AG04450 (cell line): Measurements from ENCODE around the gene MRPS21. TPM values are rescaled to one million over a fixed set of nuclear protein-coding genes. Genes with fewer than 3 reads are reported as not detected.
A peak's percentile ranks its signal among the peaks of the same experiment; 100 is the strongest.

Experiments used
- CTCF ChIA-PET: fragments of 300-600, 350-600 bp; formaldehyde crosslinking; extraction: SDS; loops from one replicate; lab custom pipeline; 2022; ENCODE audit warnings: antibody characterized with exemption, inconsistent platforms; lab: Charles Lee
- POLR2A ChIA-PET: fragments of 350-600 bp; formaldehyde crosslinking; extraction: SDS; loops from one replicate; lab custom pipeline; 2021; ENCODE audit warnings: antibody characterized with exemption, inconsistent platforms; lab: Yijun Ruan, JAX
- DNase-seq: peaks from one replicate; pipeline ENCODE4 v3.0.0-alpha.2; 2011; ENCODE audit warnings: low read depth, low spot score
- H3K27ac ChIP-seq: one replicate; pipeline ENCODE4 v1.5.1; 2012; ENCODE audit warnings: low read depth, low read length, control low read depth
- H3K27me3 ChIP-seq: one replicate; pipeline ENCODE4 v1.6.0; 2012; ENCODE audit warnings: low read length; ENCODE audit not compliant: control insufficient read depth, insufficient read depth
- H3K4me3 ChIP-seq: 2 replicates; pipeline ENCODE4 v1.5.1; 2011; ENCODE audit warnings: mild to moderate bottlenecking, low read depth, low read length, control low read depth
- H3K9me3 ChIP-seq: 2 replicates; pipeline ENCODE4 v1.5.1; 2012; ENCODE audit warnings: low read length; ENCODE audit not compliant: control insufficient read depth, insufficient read depth
- CTCF ChIP-seq: IDR thresholded peaks from 2 replicates; pipeline ENCODE4 v1.5.1; 2011; ENCODE audit warnings: low read depth, low read length, control low read depth, inconsistent platforms
- polyA plus RNA-seq: library from polyadenylated mRNA; depleted of rRNA; stranded (reverse); fragments of >200 nt; gene quantifications from 2 replicates; pipeline ENCODE4 v1.2.3, GENCODE V29; 2011

Gene MRPS21
- polyA plus RNA-seq, 1 experiment, result 71.0 TPM

GRCh38 chr1:150280138-150280707 is 13.4 kb upstream of the MRPS21 start:
- DNase-seq, result no peak
- POLR2A ChIA-PET, result interaction anchor here (0.6 kb wide), 1 partner anchor 18 kb away, joined by 5 read pairs; no protein-coding TSS in a partner anchor
- Histone ChIP-seq H3K9me3 (no peaks in the 10 kb centered on the region; the same call in 1 of the 2 replicates), H3K4me3 (no peak overlapping the region), H3K27me3 (no peaks in the 10 kb centered on the region), H3K27ac (no peak overlapping the region)
- no peak for TF ChIP-seq CTCF
- CTCF ChIA-PET, result interaction anchor here (0.6 to 7.7 kb wide), 4 partner anchors 8 to 29 kb away, joined by 3 to 165 read pairs (median 24); partner anchors contain the start of genes C1orf54 and CA14

GRCh38 chr1:150281221-150281757 is 12.4 kb upstream of the MRPS21 start:
- ChIA-PET POLR2A (interaction anchor here (1.2 to 1.7 kb wide), 2 partner anchors 9 to 25 kb away, joined by 3 to 6 read pairs; partner anchors contain the start of gene C1orf54), CTCF (interaction anchor here (0.6 to 7.7 kb wide), 10 partner anchors 9 to 111 kb away, joined by 3 to 165 read pairs (median 5); partner anchors contain the start of genes APH1A, C1orf54 and CA14)
- H3K27ac ChIP-seq, result peak overlapping the region; percentile 77
- no peaks in the 10 kb centered on the region for H3K27me3 ChIP-seq
- no peaks in the 10 kb centered on the region; the same call in 1 of the 2 replicates for H3K9me3 ChIP-seq
- no peak for DNase-seq
- TF ChIP-seq CTCF, result peak; percentile 80
- H3K4me3 ChIP-seq, result peak overlapping the region; percentile 67

GRCh38 chr1:150281758-150282557 is 11.7 kb upstream of the MRPS21 start, which contains the start of gene CIART:
Gene CIART (plus strand): TSS chr1:150282554. CDS start chr1:150283268, 714 bp downstream.
- peak; percentile 98 for DNase-seq
- TF ChIP-seq CTCF, result no peak
- Histone ChIP-seq H3K9me3 (no peaks in the 10 kb centered on the region; the same call in 1 of the 2 replicates), H3K27ac (peak within 1 kb of the TSS; percentile 77), H3K4me3 (peak within 1 kb of the TSS; percentile 77), H3K27me3 (no peaks in the 10 kb centered on the region)
- POLR2A ChIA-PET, result interaction anchor here (0.6 to 1.7 kb wide), 4 partner anchors 9 to 346 kb away, joined by 3 to 7 read pairs (median 4); partner anchors contain the start of genes APH1A and C1orf54
- CTCF ChIA-PET, result interaction anchor here (0.6 to 7.7 kb wide), 12 partner anchors 9 to 251 kb away, joined by 3 to 165 read pairs (median 5); partner anchors contain the start of genes APH1A, C1orf54 and CA14

GRCh38 chr1:150282558-150282958 is 11.1 kb upstream of the MRPS21 start:
- no peak for TF ChIP-seq CTCF
- Histone ChIP-seq H3K9me3 (no peaks in the 10 kb centered on the region; the same call in 1 of the 2 replicates), H3K27me3 (no peaks in the 10 kb centered on the region), H3K4me3 (peak overlapping the region; percentile 77), H3K27ac (peak overlapping the region; percentile 3)
- ChIA-PET CTCF (interaction anchor here (0.6 to 3.5 kb wide), 4 partner anchors 10 to 251 kb away, joined by 3 to 44 read pairs (median 6); partner anchors contain the start of gene C1orf54), POLR2A (interaction anchor here (0.6 to 1.7 kb wide), 3 partner anchors 10 to 345 kb away, joined by 3 to 7 read pairs (median 6); partner anchors contain the start of genes APH1A and C1orf54)
- no peak for DNase-seq
